ENCODE results near the gene CCSER1. TPM values are rescaled to one million over a fixed set of nuclear protein-coding genes. Genes with fewer than 3 reads are reported as not detected.

The CCSER1 gene
- total and polyA plus RNA-seq, 2 donors (not counting 1 experiment from before 2014, with no cell fraction given), result 10.7 to 39.5 TPM

GRCh38 chr4:91220315-91220714 is 1093.1 kb downstream of the CCSER1 start:
- no peaks in the 10 kb centered on the region for H3K36me3 ChIP-seq (replicated peaks in 1 of 2; ENCODE audit: control extremely low read depth in 1 of 2, control insufficient read depth in 1 of 2, extremely low read depth in 1 of 2, insufficient read depth in 2 of 2, low read length in 1 of 2)
- ChIA-PET CTCF (no interaction called here), POLR2A (no interaction called here)
- H2AFZ ChIP-seq (ENCODE audit: insufficient read depth, low read depth, low read length, poor library complexity, severe bottlenecking), result no peak overlapping the region
- DNase-seq, result no peak
- no peaks in the 10 kb centered on the region for H3K27me3 ChIP-seq (replicated peaks in 1 of 4; ENCODE audit: control extremely low read depth in 1 of 4, control insufficient read depth in 3 of 4, insufficient read depth in 4 of 4, low read length in 3 of 4)
- H3K9ac ChIP-seq (ENCODE audit: low read length), result no peak overlapping the region
- intact Hi-C loops (cut with micrococcal nuclease), result no loop called here
- no peak overlapping the region for H3K4me3 Mint-ChIP-seq
- H3K27me3 Mint-ChIP-seq, result no peaks in the 10 kb centered on the region
- no peaks in the 10 kb centered on the region for H3K79me2 ChIP-seq (ENCODE audit: control insufficient read depth, insufficient read depth, low read length)
- WGBS (ENCODE audit: insufficient coverage), result no CpG with 5 or more reads among the region's 2 CpGs
- H3K9me3 Mint-ChIP-seq (ENCODE audit: insufficient read depth), result peaks cover 3% of the 10 kb centered on the region
- H3K4me3 ChIP-seq (ENCODE audit: control extremely low read depth in 1 of 5, extremely low read depth in 1 of 5, insufficient read depth in 1 of 5, low read depth in 2 of 5, low read length in 4 of 5), result no peak overlapping the region
- H4K20me1 ChIP-seq (ENCODE audit: control insufficient read depth, insufficient read depth, low read length, poor library complexity, severe bottlenecking), result no peaks in the 10 kb centered on the region
- H3K27ac ChIP-seq (ENCODE audit: low read length in 2 of 2), result no peak overlapping the region
- TF ChIP-seq EZH2 (IDR thresholded peaks at IDR 0.05; ENCODE audit: borderline replicate concordance, insufficient read depth, low read depth, low read length, poor library complexity, severe bottlenecking), result no peak
- TF ChIP-seq CTCF (IDR thresholded peaks at IDR 0.05), result no peak
- no peaks in the 10 kb centered on the region for H3K4me1 ChIP-seq (ENCODE audit: control insufficient read depth in 2 of 2, insufficient read depth in 2 of 2, low read length in 2 of 2)
- peaks cover 0 to 13% (median 0%) of the 10 kb centered on the region in 3 donors for H3K9me3 ChIP-seq (ENCODE audit: control extremely low read depth in 1 of 3, control insufficient read depth in 2 of 3, insufficient read depth in 1 of 3, low read length in 2 of 3)
- ATAC-seq (ENCODE audit: low read depth), result no peak
- H3K27ac Mint-ChIP-seq, result no peak overlapping the region
- no peaks in the 10 kb centered on the region for H3K4me1 Mint-ChIP-seq
- H3K4me2 ChIP-seq (replicated peaks; ENCODE audit: low read depth, low read length, poor library complexity, severe bottlenecking), result no peak overlapping the region

GRCh38 chr4:91222014-91222413 is 1094.8 kb downstream of the CCSER1 start:
- no peak overlapping the region for H3K4me3 ChIP-seq (ENCODE audit: control extremely low read depth in 1 of 5, extremely low read depth in 1 of 5, insufficient read depth in 1 of 5, low read depth in 2 of 5, low read length in 4 of 5)
- ChIA-PET CTCF (no interaction called here), POLR2A (no interaction called here)
- Mint-ChIP-seq H3K27ac (no peak overlapping the region), H3K9me3 (ENCODE audit: insufficient read depth) (peaks cover 3% of the 10 kb centered on the region), H3K4me3 (no peak overlapping the region), H3K4me1 (no peaks in the 10 kb centered on the region), H3K27me3 (no peaks in the 10 kb centered on the region)
- H3K9ac ChIP-seq (ENCODE audit: low read length), result no peak overlapping the region
- no peaks in the 10 kb centered on the region for H3K27me3 ChIP-seq (replicated peaks in 1 of 4; ENCODE audit: control extremely low read depth in 1 of 4, control insufficient read depth in 3 of 4, insufficient read depth in 4 of 4, low read length in 3 of 4)
- WGBS (ENCODE audit: insufficient coverage), result 94% methylated on average over 3 of the region's 4 CpGs
- H3K36me3 ChIP-seq (replicated peaks in 1 of 2; ENCODE audit: control extremely low read depth in 1 of 2, control insufficient read depth in 1 of 2, extremely low read depth in 1 of 2, insufficient read depth in 2 of 2, low read length in 1 of 2), result no peaks in the 10 kb centered on the region
- TF ChIP-seq CTCF (IDR thresholded peaks at IDR 0.05) (no peak), EZH2 (IDR thresholded peaks at IDR 0.05; ENCODE audit: borderline replicate concordance, insufficient read depth, low read depth, low read length, poor library complexity, severe bottlenecking) (no peak)
- H3K4me2 ChIP-seq (replicated peaks; ENCODE audit: low read depth, low read length, poor library complexity, severe bottlenecking), result no peak overlapping the region
- no peak overlapping the region for H2AFZ ChIP-seq (ENCODE audit: insufficient read depth, low read depth, low read length, poor library complexity, severe bottlenecking)
- H3K27ac ChIP-seq (ENCODE audit: low read length in 2 of 2), result no peak overlapping the region
- DNase-seq (no peak), ATAC-seq (ENCODE audit: low read depth) (no peak)
- no peaks in the 10 kb centered on the region for H3K4me1 ChIP-seq (ENCODE audit: control insufficient read depth in 2 of 2, insufficient read depth in 2 of 2, low read length in 2 of 2)
- peaks cover 0 to 4% (median 0%) of the 10 kb centered on the region in 3 donors for H3K9me3 ChIP-seq (ENCODE audit: control extremely low read depth in 1 of 3, control insufficient read depth in 2 of 3, insufficient read depth in 1 of 3, low read length in 2 of 3)
- H3K79me2 ChIP-seq (ENCODE audit: control insufficient read depth, insufficient read depth, low read length), result no peaks in the 10 kb centered on the region
- no peaks in the 10 kb centered on the region for H4K20me1 ChIP-seq (ENCODE audit: control insufficient read depth, insufficient read depth, low read length, poor library complexity, severe bottlenecking)
- intact Hi-C loops (cut with micrococcal nuclease), result no loop called here

All from B cell (primary cell).